22Rv1 (cell line): Measurements from ENCODE around the gene ERMP1.

ENCODE experiments used
- CTCF ChIP-seq: fragments of 450-650 bp; IDR thresholded peaks from 2 replicates; pipeline ENCODE4 v1.5.1; 2017; ENCODE audit warnings: mild to moderate bottlenecking
- ZFX ChIP-seq: fragments of 450-650 bp; IDR thresholded peaks from 2 replicates; pipeline ENCODE4 v1.6.1; 2017; ENCODE audit warnings: antibody characterized with exemption, borderline replicate concordance

GRCh38 chr9:5873439-5873838, 40.5 kb upstream of the ERMP1 start:
- TF ChIP-seq CTCF (no peak), ZFX (no peak)
